ENCODE measurements around the gene ARHGDIB.

The ARHGDIB gene

GRCh38 chr12:14937014-14937413, 24.4 kb downstream of the ARHGDIB start:
- no peak for DNase-seq (ENCODE audit: extremely low read depth, insufficient read length)
- no peaks in the 10 kb centered on the region; the same call in none of the 2 replicates for H3K36me3 ChIP-seq (ENCODE audit: control insufficient read depth, insufficient read depth, low read length)
- no peak for TF ChIP-seq CTCF (IDR thresholded peaks at IDR 0.05; ENCODE audit: insufficient read depth, low read length, poor library complexity, severe bottlenecking)
- no peaks in the 10 kb centered on the region for H3K27me3 ChIP-seq (replicated peaks; ENCODE audit: control insufficient read depth, insufficient read depth, low read length)
- no peak overlapping the region for H3K4me3 ChIP-seq (replicated peaks; ENCODE audit: low read depth, low read length)

GRCh38 chr12:14936224-14936861, 25.1 kb downstream of the ARHGDIB start:
- no peak for DNase-seq (ENCODE audit: extremely low read depth, insufficient read length)
- TF ChIP-seq CTCF (IDR thresholded peaks at IDR 0.05; ENCODE audit: insufficient read depth, low read length, poor library complexity, severe bottlenecking) = peak; percentile 44
- no peaks in the 10 kb centered on the region; the same call in none of the 2 replicates for H3K36me3 ChIP-seq (ENCODE audit: control insufficient read depth, insufficient read depth, low read length)
- H3K4me3 ChIP-seq (replicated peaks; ENCODE audit: low read depth, low read length) = no peak overlapping the region
- H3K27me3 ChIP-seq (replicated peaks; ENCODE audit: control insufficient read depth, insufficient read depth, low read length) = no peaks in the 10 kb centered on the region

- TF ChIP-seq CTCF (IDR thresholded peaks at IDR 0.05; ENCODE audit: insufficient read depth, low read length, poor library complexity, severe bottlenecking) = no peak
These were observed 26.4 kb downstream of the ARHGDIB start for GRCh38 chr12:14935031-14935430.

GRCh38 chr12:14934511-14934910, 26.9 kb downstream of the ARHGDIB start:
- no peak for TF ChIP-seq CTCF (IDR thresholded peaks at IDR 0.05; ENCODE audit: insufficient read depth, low read length, poor library complexity, severe bottlenecking)
- Histone ChIP-seq H3K36me3 (ENCODE audit: control insufficient read depth, insufficient read depth, low read length) (no peaks in the 10 kb centered on the region; the same call in none of the 2 replicates), H3K27me3 (replicated peaks; ENCODE audit: control insufficient read depth, insufficient read depth, low read length) (no peaks in the 10 kb centered on the region), H3K4me3 (replicated peaks; ENCODE audit: low read depth, low read length) (no peak overlapping the region)
- no peak for DNase-seq (ENCODE audit: extremely low read depth, insufficient read length)

More at GRCh38 chr12:14935031-14935430, 26.4 kb downstream of the ARHGDIB start:
- Histone ChIP-seq H3K4me3 (replicated peaks; ENCODE audit: low read depth, low read length) (no peak overlapping the region), H3K36me3 (ENCODE audit: control insufficient read depth, insufficient read depth, low read length) (no peaks in the 10 kb centered on the region; the same call in none of the 2 replicates), H3K27me3 (replicated peaks; ENCODE audit: control insufficient read depth, insufficient read depth, low read length) (no peaks in the 10 kb centered on the region)
- no peak for DNase-seq (ENCODE audit: extremely low read depth, insufficient read length)

GRCh38 chr12:14931791-14932560, 29.4 kb downstream of the ARHGDIB start:
- H3K36me3 ChIP-seq (ENCODE audit: control insufficient read depth, insufficient read depth, low read length) = no peaks in the 10 kb centered on the region; the same call in 1 of the 2 replicates
- no peak for DNase-seq (ENCODE audit: extremely low read depth, insufficient read length)
- H3K27me3 ChIP-seq (replicated peaks; ENCODE audit: control insufficient read depth, insufficient read depth, low read length) = no peaks in the 10 kb centered on the region
- no peak for TF ChIP-seq CTCF (IDR thresholded peaks at IDR 0.05; ENCODE audit: insufficient read depth, low read length, poor library complexity, severe bottlenecking)
- H3K4me3 ChIP-seq (replicated peaks; ENCODE audit: low read depth, low read length) = no peak overlapping the region
